Epidermal melanocyte (primary cell): ENCODE results near the gene RETREG2.

Source experiments
- DNase-seq: peaks from one replicate; pipeline ENCODE4 v3.0.0; 2011; ENCODE audit warnings: low spot score; ENCODE audit not compliant: insufficient read length

The RETREG2 gene, protein sequence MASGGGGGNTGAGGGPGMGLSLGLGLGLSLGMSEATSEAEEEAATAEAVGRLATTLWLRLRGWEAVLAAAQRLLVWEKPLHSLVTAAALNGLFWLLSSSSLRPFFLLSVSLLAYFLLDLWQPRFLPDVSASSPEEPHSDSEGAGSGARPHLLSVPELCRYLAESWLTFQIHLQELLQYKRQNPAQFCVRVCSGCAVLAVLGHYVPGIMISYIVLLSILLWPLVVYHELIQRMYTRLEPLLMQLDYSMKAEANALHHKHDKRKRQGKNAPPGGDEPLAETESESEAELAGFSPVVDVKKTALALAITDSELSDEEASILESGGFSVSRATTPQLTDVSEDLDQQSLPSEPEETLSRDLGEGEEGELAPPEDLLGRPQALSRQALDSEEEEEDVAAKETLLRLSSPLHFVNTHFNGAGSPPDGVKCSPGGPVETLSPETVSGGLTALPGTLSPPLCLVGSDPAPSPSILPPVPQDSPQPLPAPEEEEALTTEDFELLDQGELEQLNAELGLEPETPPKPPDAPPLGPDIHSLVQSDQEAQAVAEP

DNA sequence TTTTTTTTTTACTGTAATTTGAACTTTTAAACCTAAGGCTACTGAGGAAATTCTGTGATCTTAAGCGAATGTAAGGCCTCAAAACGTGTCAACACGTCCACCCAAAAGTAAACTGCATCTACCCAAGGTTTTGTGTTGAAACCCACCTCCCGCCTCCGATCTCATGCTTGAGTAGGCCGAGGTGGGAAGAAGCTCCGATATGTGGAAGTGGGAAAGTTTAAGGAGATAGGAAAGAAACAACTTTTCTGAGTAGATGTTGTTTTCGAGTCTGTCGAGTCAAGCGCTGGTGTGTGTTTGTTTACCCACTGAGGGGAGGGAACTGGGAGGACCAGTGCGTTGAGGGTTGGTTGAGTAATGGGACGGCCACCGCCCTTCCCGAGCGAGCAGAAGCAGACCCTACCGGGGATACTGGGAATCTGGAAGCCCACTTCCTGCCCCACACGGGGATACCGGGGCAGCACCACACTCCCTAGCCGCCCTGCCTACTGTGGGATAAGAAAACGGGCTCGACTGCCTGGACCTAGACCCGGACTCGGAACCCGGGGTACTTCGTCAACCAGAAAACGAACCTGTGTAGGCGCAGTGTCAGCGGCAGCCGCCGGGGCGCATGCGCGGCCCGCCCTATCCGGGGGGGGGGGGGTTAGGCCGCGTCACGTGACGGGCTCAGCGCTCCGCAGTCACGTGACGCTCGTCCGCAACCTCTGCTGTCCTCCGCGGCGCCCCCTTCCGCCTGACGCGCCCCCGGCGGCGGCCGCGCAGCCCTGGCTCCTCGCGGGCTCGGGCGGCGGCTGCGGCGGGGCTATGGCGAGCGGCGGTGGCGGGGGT is at the start of gene RETREG2:
RETREG2 (plus strand) TSS at position 724 of the 825 bp plus-strand sequence; CDS start at position 802, 78 bp downstream.
- peak; percentile 93 for DNase-seq

DNA sequence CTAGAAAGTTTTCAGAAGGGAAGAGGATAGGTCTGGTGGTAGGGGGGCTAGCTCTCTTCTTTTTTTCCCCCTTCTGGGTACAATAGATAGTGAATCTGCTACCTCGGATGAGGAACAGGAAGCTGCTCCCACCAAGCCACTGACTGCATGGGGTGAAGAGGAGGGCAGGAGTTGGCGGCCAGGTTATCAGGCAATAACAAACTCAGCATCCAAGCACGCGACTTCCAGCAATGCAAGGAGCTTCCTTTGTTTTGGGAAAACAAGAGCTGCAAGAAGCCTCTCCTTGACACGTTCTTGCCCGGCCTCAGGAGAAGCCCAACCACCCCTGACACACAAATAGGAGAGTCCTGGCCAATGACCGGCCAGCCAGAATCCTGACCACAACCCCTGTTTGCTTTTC is 49.7 kb upstream of the RETREG2 start:
- DNase-seq: no peak

DNA sequence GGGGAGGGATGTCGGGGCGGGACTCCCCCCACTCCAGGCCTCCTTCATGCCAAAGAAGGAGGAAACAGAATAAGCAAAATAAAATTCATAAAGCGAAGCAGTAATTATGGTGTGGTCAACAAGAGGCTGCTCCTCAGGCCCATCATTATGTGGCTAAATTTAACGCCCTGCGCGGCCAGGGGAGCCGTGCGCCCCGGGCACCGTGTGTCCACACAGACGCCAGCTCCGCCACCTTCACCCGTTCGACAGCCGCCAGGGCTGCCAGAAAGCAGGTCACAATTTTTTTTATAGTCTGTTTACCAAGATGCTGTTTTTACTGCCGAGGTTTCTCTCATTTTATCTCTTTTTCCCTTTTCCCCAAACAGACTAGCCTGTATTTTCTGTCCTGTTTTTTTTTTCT is 48.5 kb upstream of the RETREG2 start:
- DNase-seq: no peak

DNA sequence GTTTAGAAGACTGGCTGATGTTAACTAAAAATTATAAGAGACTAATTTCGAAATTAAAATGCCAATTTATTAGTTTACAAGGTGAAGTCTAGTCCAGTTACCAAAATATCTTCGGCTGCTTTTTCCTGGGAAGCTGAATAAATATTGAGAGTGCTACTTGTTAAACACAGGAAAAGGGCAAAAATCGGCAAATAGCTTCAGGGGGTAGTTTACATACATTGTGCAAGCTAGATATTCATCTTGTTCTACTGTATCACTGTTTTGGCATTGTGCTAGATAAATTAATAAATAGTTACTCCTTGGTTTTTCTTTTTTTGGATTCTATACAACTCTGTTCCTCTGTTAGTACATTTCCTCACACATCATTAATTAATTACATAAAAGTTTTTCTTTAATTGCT is 46.7 kb upstream of the RETREG2 start:
- DNase-seq: no peak

DNA sequence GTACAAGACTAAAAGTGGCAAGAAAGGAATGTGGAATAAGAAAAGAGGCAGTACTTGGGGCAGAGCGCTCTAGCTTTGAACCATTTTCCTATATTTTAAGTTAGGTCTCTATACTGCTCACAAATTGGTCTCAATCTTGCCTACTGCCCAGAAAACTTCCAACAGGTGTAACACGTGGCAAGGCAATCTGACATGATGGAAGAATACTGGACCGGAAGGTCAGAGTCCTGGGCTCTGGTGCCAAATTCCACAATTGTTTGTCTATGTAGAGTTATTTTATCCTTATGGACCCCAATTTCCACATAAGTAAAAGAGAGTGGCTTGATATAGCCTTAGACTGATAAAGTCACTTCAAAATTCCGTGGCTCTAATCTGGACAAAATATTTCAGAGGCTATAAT is 46.3 kb upstream of the RETREG2 start:
- no peak for DNase-seq

DNA sequence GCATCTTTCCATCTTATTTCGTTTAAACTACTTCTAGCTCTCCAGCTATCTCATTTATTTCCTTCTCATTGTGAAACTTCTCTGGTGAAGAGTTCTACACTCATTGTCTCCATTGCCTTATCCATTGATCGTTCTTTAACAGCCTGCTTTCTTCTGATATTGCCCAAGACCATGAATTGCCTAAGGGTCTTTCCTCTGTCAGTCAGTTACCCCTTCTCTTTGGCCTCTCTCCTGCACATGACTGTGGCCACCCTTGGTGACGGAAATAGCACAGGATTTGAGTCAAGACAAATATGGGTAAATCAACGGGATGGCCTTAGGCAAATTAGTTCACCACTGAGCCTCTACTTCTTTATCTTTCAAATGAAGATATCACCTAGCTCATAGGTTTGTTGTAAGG is 44.1 kb upstream of the RETREG2 start:
- DNase-seq: no peak

DNA sequence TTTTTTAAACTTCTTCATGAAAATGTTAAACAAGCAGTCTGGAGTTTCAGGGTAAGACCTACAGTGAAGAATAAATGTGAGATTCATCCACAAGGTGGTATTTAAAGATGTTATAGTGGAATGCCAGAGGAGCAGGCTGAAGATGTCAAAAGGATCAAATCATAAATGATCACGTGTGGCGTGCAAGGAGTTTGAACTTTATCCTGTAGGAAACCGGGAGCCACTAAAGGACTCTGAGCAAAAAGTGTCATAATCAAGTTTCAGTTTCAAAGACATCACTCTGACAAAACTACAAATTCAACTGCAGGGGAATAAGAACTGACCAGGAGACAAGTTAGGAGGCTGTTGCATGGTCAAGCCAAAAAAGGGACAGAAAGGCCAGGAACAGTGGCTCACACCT is 37.4 kb upstream of the RETREG2 start:
- DNase-seq: no peak

DNA sequence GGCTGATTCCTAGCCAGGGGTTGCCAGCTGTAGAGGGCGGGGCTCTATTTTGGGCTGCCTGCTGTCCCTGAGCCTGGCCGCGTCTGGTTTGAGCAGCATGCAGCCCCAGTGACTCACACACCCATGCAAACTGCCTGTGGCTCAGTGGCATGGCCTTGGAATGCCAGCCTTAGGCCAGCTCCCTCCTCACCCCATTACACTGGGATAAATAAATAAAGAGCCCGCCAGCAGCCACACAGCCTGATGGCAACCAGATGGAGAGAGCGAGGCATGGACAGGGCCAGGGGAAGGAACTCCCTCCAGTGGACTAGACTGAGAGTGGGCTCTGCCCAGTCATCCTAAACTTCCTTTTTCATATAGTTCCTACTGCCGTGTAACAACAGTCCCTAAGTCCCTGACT is 35.7 kb upstream of the RETREG2 start:
- DNase-seq: peak; percentile 74

DNA sequence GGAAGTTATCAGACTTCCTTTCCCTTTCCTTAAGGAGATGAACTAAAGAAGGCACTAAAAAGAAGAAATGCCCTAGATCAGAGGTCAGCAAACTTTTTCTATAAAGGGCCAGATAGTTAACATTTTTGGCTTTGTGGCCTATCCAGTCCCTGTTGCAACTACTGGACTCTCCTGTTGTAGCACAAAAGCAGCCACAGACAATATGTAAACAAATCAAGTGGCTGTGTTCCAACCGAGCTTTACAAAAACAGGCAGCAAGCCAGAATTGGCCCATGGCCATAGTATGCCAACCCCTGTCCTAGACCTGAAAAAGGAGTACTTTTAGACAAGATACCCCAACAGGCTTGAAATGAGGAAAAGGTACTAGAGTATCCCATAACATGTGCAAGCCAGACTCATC is 28.4 kb upstream of the RETREG2 start:
- no peak for DNase-seq

DNA sequence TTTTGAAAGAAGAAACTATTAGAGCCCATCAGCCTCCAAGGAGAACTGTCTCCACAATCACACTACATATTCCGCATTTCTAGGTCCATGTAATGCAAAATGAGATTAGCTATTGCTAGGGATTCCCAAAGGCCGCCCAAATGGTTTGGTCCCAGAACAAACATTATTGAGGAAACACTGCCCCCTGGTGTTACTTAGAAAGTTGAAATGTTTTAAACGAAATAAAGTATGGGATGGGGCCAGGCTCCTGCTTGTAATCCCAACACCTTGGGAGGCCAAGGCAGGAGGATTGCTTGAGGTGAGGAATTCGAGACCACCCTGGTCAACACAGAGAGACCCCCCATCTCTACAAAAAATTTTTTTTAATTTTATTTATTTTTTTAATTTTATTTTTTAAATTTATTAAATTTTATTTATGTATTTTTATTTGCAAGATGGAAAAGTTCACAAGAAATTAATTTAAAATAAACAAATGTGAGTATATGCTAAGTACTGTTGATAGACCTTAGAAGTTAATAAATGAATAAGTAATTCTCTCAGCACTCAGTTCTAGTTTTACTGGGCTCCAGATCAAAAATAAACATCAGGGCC is 22.9 kb upstream of the RETREG2 start:
- DNase-seq: peak; percentile 66

DNA sequence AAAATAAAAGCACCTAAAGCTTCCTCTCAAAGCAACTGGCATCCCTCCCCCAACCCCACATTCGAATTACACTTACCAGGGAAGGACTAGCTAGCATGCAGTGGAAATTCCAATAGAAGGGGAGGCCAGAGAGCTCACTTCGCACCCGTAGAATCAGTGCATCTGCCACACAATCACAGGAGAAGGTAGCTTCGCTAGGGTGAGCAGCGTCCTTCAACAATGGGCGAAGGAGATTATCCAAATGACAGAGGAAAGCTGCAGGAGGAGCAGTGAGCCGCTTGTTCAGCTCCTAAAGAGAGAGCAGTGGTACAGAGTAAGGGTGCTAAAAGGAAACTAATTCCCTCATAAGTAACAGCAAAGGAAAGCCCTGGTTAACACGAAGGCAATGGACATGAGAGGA is 20.7 kb upstream of the RETREG2 start:
- DNase-seq: no peak

DNA sequence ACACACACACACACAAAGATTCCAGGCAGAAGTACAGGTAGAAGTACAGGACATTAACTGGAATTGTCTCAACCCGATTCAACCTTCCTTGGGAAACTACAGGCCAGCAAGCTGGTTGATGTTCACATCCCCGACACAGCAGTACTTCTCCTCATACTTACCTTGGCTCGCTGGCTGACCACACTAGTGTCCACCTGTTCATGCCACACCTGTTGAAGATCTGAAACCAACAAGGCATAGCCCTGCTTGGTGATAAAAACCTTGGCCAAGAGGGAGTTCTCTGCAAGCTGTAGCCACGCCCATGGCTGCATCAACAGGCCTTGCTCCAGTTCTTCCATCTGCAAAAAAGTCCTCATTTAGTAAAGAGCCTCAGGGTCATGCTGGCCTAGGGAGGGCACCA is 20.1 kb upstream of the RETREG2 start:
- DNase-seq: no peak

DNA sequence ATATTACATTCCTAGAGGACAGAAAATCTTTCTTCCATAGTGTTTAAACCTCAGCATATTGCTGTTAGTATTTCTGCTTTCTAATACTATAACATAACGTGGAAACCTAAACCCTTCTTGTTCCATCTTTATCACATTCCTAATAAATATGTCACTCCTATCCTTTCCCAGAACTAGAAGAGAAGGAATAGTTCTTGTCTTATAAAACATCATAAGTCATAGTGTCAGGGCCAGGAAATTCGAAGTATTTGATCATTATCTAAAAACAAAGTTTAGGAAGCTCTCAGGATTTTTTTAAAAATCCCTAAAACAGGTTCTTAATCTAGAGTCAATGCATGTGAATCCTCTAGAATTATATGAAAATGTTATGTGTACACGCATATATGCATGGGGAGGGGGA is 19.5 kb upstream of the RETREG2 start:
- no peak for DNase-seq

DNA sequence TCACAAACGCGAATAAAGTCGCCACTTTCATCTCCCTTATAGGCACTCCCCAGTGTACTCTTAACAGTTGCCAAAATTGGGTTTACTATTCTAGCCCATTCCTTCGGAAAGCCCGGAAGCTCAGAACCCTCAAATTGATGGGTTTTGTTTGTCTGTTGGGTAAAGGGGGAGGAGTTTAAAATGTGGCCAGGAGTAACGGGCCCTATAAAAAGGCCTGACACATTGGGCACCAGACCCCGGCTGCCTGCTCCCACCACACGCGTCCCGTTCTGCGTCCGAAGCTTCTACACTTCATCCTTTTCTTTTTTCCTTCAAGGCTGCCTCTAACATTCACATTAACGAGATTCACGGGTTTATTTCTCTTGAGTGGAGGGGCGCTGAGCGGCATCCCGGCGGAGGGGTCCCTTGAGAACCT is 18.3 kb upstream of the RETREG2 start:
- DNase-seq: no peak

DNA sequence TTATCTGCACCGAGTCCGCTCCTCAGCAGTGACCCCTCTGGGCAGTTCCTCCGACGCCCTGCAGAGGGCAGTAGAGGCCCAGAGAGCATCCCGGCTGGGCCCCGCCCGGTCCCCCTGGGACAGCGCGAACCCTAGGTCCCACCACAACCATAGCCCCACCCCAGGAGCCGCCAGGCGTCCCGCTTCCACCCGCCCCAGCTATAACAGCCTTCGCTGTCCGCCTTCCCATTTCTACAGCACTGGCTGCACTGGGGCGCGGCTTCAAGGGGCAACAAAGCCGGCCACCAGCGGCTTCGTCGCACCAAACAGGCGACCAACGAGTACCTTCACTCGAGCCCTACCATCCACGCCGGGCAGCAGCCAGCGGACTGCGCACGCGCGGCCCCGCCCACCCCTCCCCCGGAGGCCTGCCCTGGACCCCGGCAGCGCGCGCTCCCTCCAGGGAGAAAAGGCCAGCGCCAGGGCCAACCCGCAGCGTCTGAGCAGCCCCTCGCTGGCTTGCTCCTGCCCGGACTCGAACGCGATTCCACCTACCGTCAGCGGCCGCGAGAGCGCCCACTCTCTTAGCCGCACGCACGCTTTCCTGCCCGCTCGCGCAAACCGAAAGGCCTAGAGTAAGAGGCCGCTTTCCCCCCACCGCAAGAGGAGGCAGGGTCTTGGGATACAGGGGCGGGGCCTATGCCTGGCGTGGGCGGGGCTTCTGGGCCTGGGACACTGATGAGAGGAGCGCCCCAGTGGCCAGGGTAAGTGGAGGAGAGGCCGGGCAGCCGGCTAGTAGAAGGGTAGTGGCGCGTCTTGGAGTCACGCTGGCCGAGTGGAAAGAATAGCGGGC is 17.7 kb upstream of the RETREG2 start, which contains the start of gene NHEJ1:
NHEJ1 (minus strand) TSS at position 630 of the 832 bp plus-strand sequence. CDS start 2,453 bp downstream, outside the sequence.
- peak; percentile 97 for DNase-seq

DNA sequence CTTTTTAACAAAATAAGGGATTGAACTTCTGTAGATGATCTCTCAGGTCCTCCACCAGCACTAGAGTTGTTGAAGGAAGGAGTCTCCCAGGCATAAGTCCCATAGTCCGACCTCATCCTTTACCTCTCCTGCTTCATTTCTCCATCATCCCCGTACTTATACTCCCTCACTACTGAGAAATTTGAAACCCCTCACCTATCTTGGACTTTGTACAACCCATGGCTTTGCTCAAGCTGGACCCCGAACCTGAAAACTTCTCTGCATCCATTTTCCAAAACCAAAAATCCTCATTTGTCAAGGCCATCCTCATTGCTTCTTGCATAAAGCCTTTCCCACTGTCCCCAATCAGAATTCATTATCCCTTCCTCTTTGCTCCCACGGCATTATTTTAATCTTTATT is 17.0 kb upstream of the RETREG2 start:
- no peak for DNase-seq

DNA sequence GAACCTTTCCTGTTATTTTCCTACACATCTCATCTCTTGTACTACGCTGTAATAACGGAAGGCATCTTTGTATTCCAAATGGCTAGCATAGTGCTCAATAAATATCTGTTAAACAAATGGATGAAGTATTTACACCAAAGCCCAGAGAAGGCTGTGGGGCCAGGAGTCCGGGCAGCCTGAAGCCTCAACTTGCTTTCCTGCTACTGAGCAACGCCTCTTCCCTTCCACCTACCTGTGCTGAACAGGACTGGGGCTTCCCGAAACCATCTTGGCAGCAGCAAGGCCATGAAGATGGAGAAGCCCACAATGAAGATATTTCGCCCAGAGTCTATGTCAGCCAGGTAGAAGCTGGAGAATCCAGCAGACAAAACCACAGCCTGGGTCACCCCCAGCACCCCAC is 14.9 kb upstream of the RETREG2 start:
- DNase-seq: no peak

DNA sequence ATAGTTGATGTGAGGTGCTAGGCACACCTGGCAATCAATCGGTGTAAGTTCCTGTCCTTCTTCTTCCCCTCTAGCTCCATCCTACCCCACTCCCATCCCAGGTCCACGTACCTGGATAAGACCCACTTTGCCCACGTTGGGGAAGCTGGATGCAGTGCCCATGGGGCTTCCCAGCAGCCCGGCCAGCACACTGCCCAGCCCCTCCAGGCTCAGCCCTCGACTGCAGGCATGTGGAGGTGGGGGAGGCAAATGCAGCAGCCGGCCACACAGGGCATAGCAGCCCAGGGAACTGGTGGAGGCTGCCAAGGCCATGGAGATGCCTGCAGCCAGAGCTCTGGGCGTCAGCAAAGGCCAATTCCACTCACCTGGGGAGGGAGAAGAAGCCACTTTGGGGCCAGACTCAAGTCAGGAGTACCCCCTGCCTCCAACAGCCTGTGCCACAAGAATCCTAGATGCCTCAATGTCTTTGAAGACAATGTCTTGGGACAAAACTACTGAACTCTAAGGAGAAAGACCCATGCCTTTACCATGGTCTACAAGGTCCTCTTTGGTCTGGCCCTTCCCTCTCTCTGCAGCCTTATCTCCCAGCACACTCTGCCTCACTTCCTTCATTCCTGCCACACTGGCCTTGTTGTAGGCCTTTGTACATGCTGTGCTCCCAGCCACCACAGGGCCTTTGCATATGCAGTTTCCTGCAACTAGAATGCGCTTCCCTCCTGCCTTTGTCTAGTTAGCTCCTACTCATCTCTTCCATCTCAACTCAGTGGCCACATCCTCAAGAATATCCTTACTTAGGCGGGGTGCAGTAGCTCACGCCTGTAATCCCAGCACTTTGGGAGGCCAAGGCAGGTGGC is 12.8 kb upstream of the RETREG2 start:
- no peak for DNase-seq

DNA sequence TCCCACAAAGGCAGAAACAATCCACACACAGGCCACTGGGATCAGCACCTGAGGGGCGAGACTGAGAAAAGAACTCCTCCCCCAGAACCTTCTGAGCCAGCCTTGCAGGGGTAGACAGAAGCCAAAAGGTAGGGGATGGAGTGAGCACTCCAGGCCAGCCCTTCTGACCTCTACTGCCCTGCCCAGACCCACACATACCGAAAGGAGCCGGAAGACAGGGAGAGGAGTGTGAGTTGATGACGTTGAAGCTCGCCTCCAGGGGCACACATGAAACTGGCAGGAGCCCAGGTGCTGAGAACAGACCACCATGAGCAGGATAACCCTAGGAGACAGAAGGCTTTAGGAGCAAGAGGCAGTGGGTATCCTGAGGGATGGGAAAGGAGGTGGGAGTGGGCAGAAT is 10.1 kb upstream of the RETREG2 start:
- DNase-seq: no peak

DNA sequence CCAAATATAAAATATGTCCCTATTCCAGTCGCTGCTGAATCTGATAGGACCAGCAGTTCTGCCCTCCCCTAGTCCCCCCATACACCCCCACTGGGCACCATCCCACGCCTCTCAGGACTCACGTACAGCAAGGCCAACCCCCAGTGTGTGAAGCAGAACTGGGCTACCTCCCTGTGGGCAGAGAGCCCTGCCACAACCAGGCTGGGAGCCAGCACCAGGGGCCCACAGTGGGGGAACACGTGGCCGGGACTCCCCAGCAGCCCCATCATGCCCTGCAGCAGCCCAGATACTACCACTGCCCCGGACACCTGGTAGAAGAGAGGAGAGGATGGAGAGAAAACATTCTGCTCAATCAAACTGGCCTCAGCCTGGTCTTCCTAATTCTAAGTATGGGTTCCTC is 9.5 kb upstream of the RETREG2 start:
- DNase-seq: no peak
